Peyer's patch (tissue), 4 donors: ENCODE data around the gene PLSCR5. TPM values are rescaled to one million over a fixed set of nuclear protein-coding genes. Genes with fewer than 3 reads are reported as not detected.
A peak's percentile ranks its signal among the peaks of the same experiment; 100 is the strongest.

Experiments used
- DNase-seq, 3 donors: peaks; one replicate each; pipeline ENCODE4 v3.0.0-alpha.2; 2017 to 2019
- H3K27ac ChIP-seq, 4 donors: fragments of 200-600 bp; sonication (generic); one replicate each; pipeline ENCODE4 v1.5.1; 2016 to 2019
- H3K27me3 ChIP-seq, 2 donors: fragments of 200-600 bp; sonication (generic); one replicate each; pipeline ENCODE4 v1.5.1; 2019
- H3K36me3 ChIP-seq, 3 donors: fragments of 200-600 bp; sonication (generic); one replicate each; pipeline ENCODE4 v1.5.1; 2016 to 2019
- H3K4me1 ChIP-seq, 4 donors: fragments of 200-600 bp; sonication (generic); one replicate each; pipeline ENCODE4 v1.5.1; 2016 to 2019
- H3K4me3 ChIP-seq, 4 donors: fragments of 200-600 bp; sonication (generic); 1 replicate in 3 of 4; 2 replicates in 1 of 4; pipeline ENCODE4 v1.5.1; 2016 to 2019; ENCODE audit warnings: mild to moderate bottlenecking in 1 of 4
- H3K9me3 ChIP-seq, 4 donors: fragments of 200-600 bp; sonication (generic); one replicate each; pipeline ENCODE4 v1.5.1; 2016 to 2019; ENCODE audit warnings: mild to moderate bottlenecking in 1 of 4
- POLR2A ChIP-seq, 2 donors: fragments of 450-650 bp; IDR thresholded peaks; one replicate each; pipeline ENCODE4 v1.5.1; 2017; ENCODE audit warnings: antibody characterized with exemption in 2 of 2, mild to moderate bottlenecking in 2 of 2, moderate library complexity in 2 of 2
- total RNA-seq, 4 donors: library from RNA; depleted of rRNA; stranded (reverse); fragments of >200 nt; gene quantifications; one replicate each; pipeline ENCODE4 v1.1.0, GENCODE V29; 2016
- TF ChIP-seq, protein P1 (sequence below), 6 experiments: fragments of 450-650 bp in 4 of 6; fragments of 200-600 bp in 2 of 6; sonication (generic) in 1 of 6; IDR thresholded peaks; one replicate each; pipeline ENCODE4 v1.5.1; 2017 to 2019; ENCODE audit warnings: antibody characterized with exemption in 6 of 6, mild to moderate bottlenecking in 3 of 6, moderate library complexity in 1 of 6

PLSCR5 gene, protein sequence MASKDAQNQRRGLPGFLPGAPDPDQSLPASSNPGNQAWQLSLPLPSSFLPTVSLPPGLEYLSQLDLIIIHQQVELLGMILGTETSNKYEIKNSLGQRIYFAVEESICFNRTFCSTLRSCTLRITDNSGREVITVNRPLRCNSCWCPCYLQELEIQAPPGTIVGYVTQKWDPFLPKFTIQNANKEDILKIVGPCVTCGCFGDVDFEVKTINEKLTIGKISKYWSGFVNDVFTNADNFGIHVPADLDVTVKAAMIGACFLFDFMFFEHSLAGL
- total RNA-seq = not detected

DNA sequence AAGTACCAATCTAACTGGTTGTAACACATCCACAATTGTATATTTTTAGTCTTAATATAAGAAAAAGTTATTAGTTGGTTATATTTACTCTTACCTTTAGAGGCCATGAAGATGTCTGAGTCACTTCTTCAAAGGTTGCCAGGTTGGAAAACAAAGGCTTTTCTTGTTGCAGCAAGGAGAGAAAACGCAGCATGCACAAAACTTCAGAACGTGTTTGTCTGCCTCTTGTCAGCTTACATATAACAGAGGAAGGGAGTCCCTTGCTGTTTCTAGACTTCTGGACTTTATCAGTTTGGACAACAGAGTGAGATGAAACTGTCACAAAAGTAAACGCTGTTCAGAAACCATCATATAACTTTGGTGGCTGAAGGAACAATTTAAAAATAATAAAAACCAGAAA is at the start of gene PLSCR5:
Gene PLSCR5 (minus strand): TSS at position 241 of the 400 bp plus-strand sequence. CDS start 134 bp downstream, at position 107.
- Histone ChIP-seq H3K27ac (no peak within 1 kb of the TSS), H3K27me3 (no peaks in the 10 kb centered on the region), H3K36me3 (no peaks in the 10 kb centered on the region), H3K4me1 (no peaks in the 10 kb centered on the region), H3K4me3 (no peak within 1 kb of the TSS), H3K9me3 (no peaks in the 10 kb centered on the region)
- no peak for DNase-seq
- TF ChIP-seq POLR2A (IDR thresholded peaks at IDR 0.05) = no peak
- TF ChIP-seq, protein P1, sequence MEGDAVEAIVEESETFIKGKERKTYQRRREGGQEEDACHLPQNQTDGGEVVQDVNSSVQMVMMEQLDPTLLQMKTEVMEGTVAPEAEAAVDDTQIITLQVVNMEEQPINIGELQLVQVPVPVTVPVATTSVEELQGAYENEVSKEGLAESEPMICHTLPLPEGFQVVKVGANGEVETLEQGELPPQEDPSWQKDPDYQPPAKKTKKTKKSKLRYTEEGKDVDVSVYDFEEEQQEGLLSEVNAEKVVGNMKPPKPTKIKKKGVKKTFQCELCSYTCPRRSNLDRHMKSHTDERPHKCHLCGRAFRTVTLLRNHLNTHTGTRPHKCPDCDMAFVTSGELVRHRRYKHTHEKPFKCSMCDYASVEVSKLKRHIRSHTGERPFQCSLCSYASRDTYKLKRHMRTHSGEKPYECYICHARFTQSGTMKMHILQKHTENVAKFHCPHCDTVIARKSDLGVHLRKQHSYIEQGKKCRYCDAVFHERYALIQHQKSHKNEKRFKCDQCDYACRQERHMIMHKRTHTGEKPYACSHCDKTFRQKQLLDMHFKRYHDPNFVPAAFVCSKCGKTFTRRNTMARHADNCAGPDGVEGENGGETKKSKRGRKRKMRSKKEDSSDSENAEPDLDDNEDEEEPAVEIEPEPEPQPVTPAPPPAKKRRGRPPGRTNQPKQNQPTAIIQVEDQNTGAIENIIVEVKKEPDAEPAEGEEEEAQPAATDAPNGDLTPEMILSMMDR (IDR thresholded peaks at IDR 0.05) = no peak

DNA sequence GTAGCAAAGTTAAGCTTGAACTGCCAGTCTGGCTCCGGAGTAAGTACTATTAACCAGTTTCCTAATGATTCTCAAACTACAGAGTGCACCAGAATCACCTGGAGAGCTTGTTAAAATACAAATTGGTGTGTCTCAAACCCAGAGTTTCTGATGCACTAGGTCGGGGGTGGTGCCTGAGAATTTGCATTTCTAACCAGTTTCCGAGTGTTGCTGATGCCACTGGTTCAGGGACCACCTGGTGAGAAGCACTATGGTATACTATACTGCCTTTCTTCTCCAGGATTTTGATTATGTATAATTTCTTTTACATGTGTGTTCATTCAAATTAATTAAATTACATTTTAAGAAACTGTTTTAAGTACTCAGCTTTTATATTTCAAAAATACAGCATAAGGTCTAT is 48.8 kb upstream of the PLSCR5 start:
- no peak overlapping the region for H3K27ac ChIP-seq
- H3K36me3 ChIP-seq = no peaks in the 10 kb centered on the region
- H3K9me3 ChIP-seq = no peaks in the 10 kb centered on the region
- TF ChIP-seq POLR2A (IDR thresholded peaks at IDR 0.05) = no peak
- TF ChIP-seq, protein P1 (IDR thresholded peaks at IDR 0.05) = no peak
- H3K4me1 ChIP-seq = no peaks in the 10 kb centered on the region
- no peak for DNase-seq
- no peaks in the 10 kb centered on the region for H3K27me3 ChIP-seq
- no peak overlapping the region for H3K4me3 ChIP-seq

DNA sequence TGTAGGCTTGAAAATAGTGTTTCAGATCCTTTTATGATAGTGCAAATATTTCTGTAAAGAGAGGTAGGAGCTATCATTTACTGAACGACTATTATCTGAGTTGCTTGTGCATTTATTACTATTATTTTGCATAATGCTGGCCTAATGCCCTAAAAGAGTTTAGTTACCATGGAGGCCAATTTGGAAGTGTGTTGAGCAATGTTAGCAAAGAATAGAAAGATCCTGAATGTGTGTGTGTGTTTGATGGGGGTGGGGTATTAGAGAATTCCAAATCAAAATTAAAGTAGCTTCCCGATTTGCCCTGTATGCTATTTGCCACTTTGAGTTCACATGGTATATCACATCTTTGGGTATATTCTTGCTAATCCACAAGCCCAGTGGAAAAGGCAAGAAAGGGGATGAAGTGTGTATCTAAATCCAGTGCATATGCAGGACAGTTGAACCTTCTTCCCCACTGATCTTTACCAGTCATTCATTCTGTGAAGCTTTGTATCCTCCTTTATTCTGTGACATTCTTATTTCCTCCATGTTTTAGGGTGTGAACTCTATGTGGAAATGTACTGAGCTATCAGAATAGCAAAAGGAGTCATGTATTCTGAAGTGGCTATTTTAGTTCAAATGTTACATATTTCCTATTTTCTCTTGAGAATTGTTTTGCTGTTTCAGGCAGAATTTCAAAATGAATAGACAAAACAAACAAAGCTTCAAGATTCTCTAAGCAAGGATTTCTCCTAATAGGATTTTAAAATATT is 45.7 kb upstream of the PLSCR5 start:
- H3K27ac ChIP-seq = no peak overlapping the region
- no peaks in the 10 kb centered on the region for H3K36me3 ChIP-seq
- no peaks in the 10 kb centered on the region for H3K9me3 ChIP-seq
- DNase-seq = no peak
- no peaks in the 10 kb centered on the region for H3K4me1 ChIP-seq
- no peak overlapping the region for H3K4me3 ChIP-seq
- TF ChIP-seq, protein P1 (IDR thresholded peaks at IDR 0.05) = no peak
- no peak for TF ChIP-seq POLR2A (IDR thresholded peaks at IDR 0.05)
- H3K27me3 ChIP-seq = no peaks in the 10 kb centered on the region

DNA sequence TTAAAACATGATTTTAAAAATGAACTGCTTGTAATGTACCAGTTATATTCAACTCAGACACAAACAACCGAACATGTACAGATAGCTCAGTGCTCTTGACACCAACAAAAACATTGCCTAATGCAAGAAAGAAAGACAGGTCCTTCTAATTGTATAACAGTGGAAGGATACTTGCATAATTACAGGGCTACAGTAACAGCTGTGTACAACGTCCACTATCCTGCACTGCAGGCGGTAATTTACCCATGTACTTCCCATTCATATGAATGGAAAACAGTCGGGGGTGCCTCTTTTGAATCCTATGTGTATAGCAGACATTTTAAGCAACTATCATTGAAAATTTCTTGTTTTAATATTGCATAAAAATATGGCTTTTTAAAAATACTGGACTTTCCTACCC is 41.1 kb upstream of the PLSCR5 start:
- Histone ChIP-seq H3K27ac (no peak overlapping the region), H3K9me3 (no peaks in the 10 kb centered on the region), H3K27me3 (no peaks in the 10 kb centered on the region), H3K36me3 (no peaks in the 10 kb centered on the region), H3K4me1 (no peaks in the 10 kb centered on the region), H3K4me3 (no peak overlapping the region)
- TF ChIP-seq POLR2A (IDR thresholded peaks at IDR 0.05) = no peak
- TF ChIP-seq, protein P1 (IDR thresholded peaks at IDR 0.05) = no peak
- DNase-seq = no peak

DNA sequence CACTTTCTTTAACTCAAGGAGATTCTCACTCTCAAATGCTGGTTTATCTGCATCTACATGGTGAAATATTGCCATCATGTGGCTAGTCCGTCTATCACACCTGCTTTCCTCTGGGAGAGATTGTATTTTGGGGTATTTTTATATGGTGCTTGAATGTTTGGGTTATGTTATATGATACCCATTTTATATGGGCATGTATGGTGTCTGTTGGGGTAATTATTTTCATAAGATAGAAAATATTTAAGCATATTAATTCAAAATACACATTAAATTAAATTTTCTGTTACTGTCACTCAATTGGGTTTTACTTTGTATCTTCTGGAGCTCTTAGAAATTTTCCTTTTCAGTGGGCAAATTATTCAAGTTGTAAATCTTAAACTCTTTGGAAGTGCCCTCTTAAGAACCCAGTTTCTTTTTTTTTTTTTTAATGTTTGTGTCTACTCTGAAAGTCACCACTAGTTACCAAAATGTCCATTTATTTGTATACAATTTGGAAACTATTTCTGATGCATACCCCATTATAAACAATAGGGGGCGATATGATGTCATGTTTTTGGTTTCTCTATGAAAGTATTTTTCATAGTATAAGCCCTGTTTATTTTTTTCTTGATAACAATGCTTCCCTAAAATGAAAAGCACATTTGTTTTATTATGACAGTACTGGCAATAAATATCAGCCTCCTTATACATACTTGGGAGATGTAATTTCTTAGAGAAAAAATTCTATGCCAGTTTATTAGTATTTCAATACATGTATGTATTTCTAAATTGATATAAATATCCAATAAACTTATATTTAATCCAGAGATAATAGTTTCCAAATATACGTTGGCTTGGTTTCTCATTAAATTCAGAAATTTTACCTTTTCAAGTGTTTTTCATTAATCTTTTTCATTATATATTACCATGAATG is 36.1 kb upstream of the PLSCR5 start:
- Histone ChIP-seq H3K36me3 (no peaks in the 10 kb centered on the region), H3K4me1 (no peaks in the 10 kb centered on the region), H3K9me3 (no peaks in the 10 kb centered on the region), H3K27me3 (no peaks in the 10 kb centered on the region), H3K4me3 (no peak overlapping the region), H3K27ac (no peak overlapping the region)
- DNase-seq = no peak
- TF ChIP-seq, protein P1 (IDR thresholded peaks at IDR 0.05) = peak in 4 of 6 experiments; percentile 38 to 54 (median 52)
- TF ChIP-seq POLR2A (IDR thresholded peaks at IDR 0.05) = no peak
